Neural cell (in vitro differentiated cells): Measurements from ENCODE around the gene SLC22A23.

Source experiments
- CTCF ChIP-seq: fragments of 450-650 bp; IDR thresholded peaks from 2 replicates; pipeline ENCODE4 v1.5.1; 2014; ENCODE audit warnings: antibody characterized with exemption, mild to moderate bottlenecking, moderate library complexity; ENCODE audit not compliant: poor library complexity, severe bottlenecking
- EP300 ChIP-seq: fragments of 450-650 bp; conservative IDR thresholded peaks from 2 replicates; pipeline ENCODE4 v1.6.1; 2014; ENCODE audit warnings: antibody characterized with exemption, mild to moderate bottlenecking, moderate library complexity; ENCODE audit not compliant: poor library complexity, severe bottlenecking
- EZH2 ChIP-seq: fragments of 200-600, 300-800 bp; shearing (Covaris generic), sonication (generic); IDR thresholded peaks from 2 replicates; pipeline ENCODE4 v1.6.1; 2014; ENCODE audit warnings: antibody characterized with exemption, low read length, borderline replicate concordance, mild to moderate bottlenecking; ENCODE audit not compliant: insufficient read depth, poor library complexity, severe bottlenecking
- MXI1 ChIP-seq: fragments of 450-650 bp; conservative IDR thresholded peaks from 2 replicates; pipeline ENCODE4 v1.6.1; 2014; ENCODE audit warnings: antibody characterized with exemption, mild to moderate bottlenecking; ENCODE audit not compliant: poor library complexity, severe bottlenecking
- POLR2AphosphoS5 ChIP-seq: IDR thresholded peaks from 2 replicates; pipeline ENCODE4 v1.6.1; 2012
- RAD21 ChIP-seq: fragments of 450-650 bp; conservative IDR thresholded peaks from 2 replicates; pipeline ENCODE4 v1.6.1; 2014; ENCODE audit warnings: antibody characterized with exemption, mild to moderate bottlenecking, moderate library complexity
- REST ChIP-seq: IDR thresholded peaks from 2 replicates; pipeline ENCODE4 v1.6.1; 2012; ENCODE audit warnings: borderline replicate concordance
- SMC3 ChIP-seq: fragments of 450-650 bp; conservative IDR thresholded peaks from 2 replicates; pipeline ENCODE4 v1.6.1; 2014; ENCODE audit warnings: antibody characterized with exemption, mild to moderate bottlenecking, moderate library complexity; ENCODE audit not compliant: poor library complexity
- TAF1 ChIP-seq: IDR thresholded peaks from 2 replicates; pipeline ENCODE4 v1.6.1; 2012; ENCODE audit warnings: low read depth

DNA sequence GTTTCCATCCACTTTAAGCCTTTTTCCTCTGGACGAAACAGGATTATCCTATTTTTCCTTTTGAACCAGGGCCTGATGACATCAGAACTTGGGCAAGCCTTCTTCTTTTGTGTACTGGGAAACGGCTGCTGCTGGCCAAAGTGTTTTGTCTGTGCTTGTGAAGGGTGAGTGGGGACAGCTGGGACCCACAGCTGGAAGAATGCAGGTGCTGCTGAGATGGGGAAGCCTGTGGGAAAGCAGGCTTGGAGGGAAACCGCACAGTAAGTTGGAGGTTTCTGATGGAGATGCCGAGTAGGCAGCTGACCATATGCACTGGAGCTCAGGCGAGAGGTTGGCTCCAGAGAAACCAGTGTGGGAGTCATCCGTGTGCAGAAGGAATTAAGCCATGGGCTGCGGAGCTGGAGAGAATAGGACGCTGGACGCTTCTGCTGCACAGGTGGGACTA lies 206.6 kb downstream of the SLC22A23 start:
- TF ChIP-seq CTCF (no peak), EZH2 (no peak), TAF1 (no peak), SMC3 (no peak), MXI1 (no peak), POLR2AphosphoS5 (no peak), REST (no peak), EP300 (no peak), RAD21 (no peak)
